Measurements from ENCODE around the gene FBXW7.
A peak's percentile ranks its signal among the peaks of the same experiment; 100 is the strongest.

The FBXW7 gene

DNA sequence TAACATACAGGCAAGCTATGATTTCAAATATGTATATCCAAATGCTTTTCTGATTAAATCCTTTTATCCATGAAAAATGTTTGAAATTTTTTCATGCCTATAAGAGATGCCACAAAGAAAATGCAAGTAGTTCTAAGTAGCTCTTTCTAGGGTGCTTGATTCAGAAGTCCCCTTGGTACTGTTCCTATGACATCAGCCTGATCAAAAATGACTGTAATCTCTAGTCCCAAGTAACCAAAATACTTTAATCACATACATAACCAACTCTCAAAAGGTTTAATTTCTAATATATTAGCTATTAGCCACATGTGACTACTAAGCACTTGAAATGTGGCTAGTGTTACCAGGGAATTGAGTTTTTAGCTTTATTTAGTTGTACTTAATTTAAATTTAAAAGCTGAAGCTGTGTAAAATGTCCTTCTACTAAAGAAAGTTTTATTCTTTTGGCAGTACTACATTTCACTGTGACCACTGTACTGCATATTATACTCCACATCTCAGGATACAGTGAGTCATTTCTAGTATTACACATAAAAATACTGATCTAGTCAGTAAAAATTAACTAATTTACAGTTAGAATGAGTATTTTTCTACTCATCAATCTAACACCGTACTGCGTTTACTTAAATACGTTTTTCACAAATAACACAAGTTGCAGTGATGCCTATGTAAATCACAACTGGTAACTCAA lies 33.9 kb downstream of the FBXW7 start:
- POLR2A ChIA-PET, result no interaction called here
- CTCF ChIA-PET, result interaction anchor here (0.6 to 5.5 kb wide), 36 partner anchors 11 to 492 kb away, joined by 3 to 42 read pairs (median 4); partner anchors contain the start of gene FBXW7
- H3K4me1 ChIP-seq (ENCODE audit: control insufficient read depth, insufficient read depth, low read length), result 0 out of 2 replicates have a peak, but pooled peaks cover 3% of the 10 kb centered on the region
- no peak overlapping the region for H3K4me3 ChIP-seq (ENCODE audit: low read depth, low read length)
- H3K9me3 ChIP-seq (ENCODE audit: control insufficient read depth, insufficient read depth, low read depth, low read length), result no peaks in the 10 kb centered on the region
- no peak overlapping the region for H3K27ac ChIP-seq (ENCODE audit: extremely low read depth, low read depth, low read length)
- 0 out of 2 replicates have a peak, but pooled peaks have one; percentile 14 for TF ChIP-seq ZNF664 (tag by site-specific recombination; IDR thresholded peaks at IDR 0.05)
- no peak for TF ChIP-seq ZNF18 (tag by site-specific recombination; IDR thresholded peaks at IDR 0.05)
- TF ChIP-seq ZBTB21 (tag by site-specific recombination; IDR thresholded peaks at IDR 0.05), result no peak
- peak; percentile 30; the same call in 1 of the 2 replicates for TF ChIP-seq PRDM6 (tag by site-specific recombination; IDR thresholded peaks at IDR 0.05)
- no peak for TF ChIP-seq SCRT2 (tag by site-specific recombination; IDR thresholded peaks at IDR 0.05)
- TF ChIP-seq ZNF548 (tag by site-specific recombination; IDR thresholded peaks at IDR 0.05), result no peak
- no peak for TF ChIP-seq SP2 (tag by site-specific recombination; IDR thresholded peaks at IDR 0.05)
- no peak for TF ChIP-seq KLF1 (tag by site-specific recombination; IDR thresholded peaks at IDR 0.05)
- no peak for TF ChIP-seq ZFP69B (tag by site-specific recombination; IDR thresholded peaks at IDR 0.05)
- H3K36me3 ChIP-seq (ENCODE audit: control insufficient read depth in 2 of 2, insufficient read depth in 1 of 2, low read length in 2 of 2), result no peaks in the 10 kb centered on the region

- peak; percentile 62 for TF ChIP-seq ZNF654 (tag by site-specific recombination; IDR thresholded peaks at IDR 0.05; ENCODE audit: low read depth)
- no peak for TF ChIP-seq SP2 (tag by site-specific recombination; IDR thresholded peaks at IDR 0.05)
- POLR2A ChIA-PET, result interaction anchor here (1.0 kb wide), 1 partner anchor 35 kb away, joined by 4 read pairs; the partner anchor contains the start of gene FBXW7
These were observed 35.0 kb downstream of the FBXW7 start for GRCh38 chr4:152500800-152501434.

GRCh38 chr4:152500275-152500674 lies 35.6 kb downstream of the FBXW7 start:
- POLR2A ChIA-PET, result interaction anchor here (1.0 kb wide), 1 partner anchor 36 kb away, joined by 4 read pairs; the partner anchor contains the start of gene FBXW7

More at GRCh38 chr4:152500800-152501434, 35.0 kb downstream of the FBXW7 start:
- H3K36me3 ChIP-seq (ENCODE audit: control insufficient read depth in 2 of 2, insufficient read depth in 1 of 2, low read length in 2 of 2), result no peaks in the 10 kb centered on the region
- no peaks in the 10 kb centered on the region for H3K9me3 ChIP-seq (ENCODE audit: control insufficient read depth, insufficient read depth, low read depth, low read length)
- CTCF ChIA-PET, result interaction anchor here (0.6 to 5.5 kb wide), 37 partner anchors 9 to 235 kb away, joined by 3 to 42 read pairs (median 4); partner anchors contain the start of gene FBXW7
- H3K27ac ChIP-seq (ENCODE audit: extremely low read depth, low read depth, low read length), result no peak overlapping the region
- H3K4me3 ChIP-seq (ENCODE audit: low read depth, low read length), result no peak overlapping the region
- 0 out of 2 replicates have a peak, but pooled peaks cover 3% of the 10 kb centered on the region for H3K4me1 ChIP-seq (ENCODE audit: control insufficient read depth, insufficient read depth, low read length)

GRCh38 chr4:152499344-152499743 lies 36.5 kb downstream of the FBXW7 start:
- H3K27ac ChIP-seq (ENCODE audit: extremely low read depth, low read depth, low read length), result no peak overlapping the region
- 0 out of 2 replicates have a peak, but pooled peaks cover 3% of the 10 kb centered on the region for H3K4me1 ChIP-seq (ENCODE audit: control insufficient read depth, insufficient read depth, low read length)
- H3K36me3 ChIP-seq (ENCODE audit: control insufficient read depth in 2 of 2, insufficient read depth in 1 of 2, low read length in 2 of 2), result no peaks in the 10 kb centered on the region
- POLR2A ChIA-PET, result no interaction called here
- CTCF ChIA-PET, result interaction anchor here (0.7 to 5.5 kb wide), 8 partner anchors 10 to 236 kb away, joined by 3 to 42 read pairs (median 4); partner anchors contain the start of gene FBXW7
- no peak overlapping the region for H3K4me3 ChIP-seq (ENCODE audit: low read depth, low read length)
- H3K9me3 ChIP-seq (ENCODE audit: control insufficient read depth, insufficient read depth, low read depth, low read length), result no peaks in the 10 kb centered on the region
- TF ChIP-seq ZNF202 (tag by site-specific recombination; IDR thresholded peaks at IDR 0.05; ENCODE audit: borderline replicate concordance), result no peak
- TF ChIP-seq MYNN (tag by site-specific recombination; IDR thresholded peaks at IDR 0.05; ENCODE audit: borderline replicate concordance), result no peak
- TF ChIP-seq KLF16 (tag by site-specific recombination; IDR thresholded peaks at IDR 0.05), result no peak
- no peak for TF ChIP-seq ZNF654 (tag by site-specific recombination; IDR thresholded peaks at IDR 0.05; ENCODE audit: low read depth)
- no peak for TF ChIP-seq ZNF157 (tag by site-specific recombination; IDR thresholded peaks at IDR 0.05)
- TF ChIP-seq ZNF473 (tag by site-specific recombination; IDR thresholded peaks at IDR 0.05), result no peak
- no peak for TF ChIP-seq ATF2 (tag by site-specific recombination; IDR thresholded peaks at IDR 0.05; ENCODE audit: low read depth)
- TF ChIP-seq, protein P1, sequence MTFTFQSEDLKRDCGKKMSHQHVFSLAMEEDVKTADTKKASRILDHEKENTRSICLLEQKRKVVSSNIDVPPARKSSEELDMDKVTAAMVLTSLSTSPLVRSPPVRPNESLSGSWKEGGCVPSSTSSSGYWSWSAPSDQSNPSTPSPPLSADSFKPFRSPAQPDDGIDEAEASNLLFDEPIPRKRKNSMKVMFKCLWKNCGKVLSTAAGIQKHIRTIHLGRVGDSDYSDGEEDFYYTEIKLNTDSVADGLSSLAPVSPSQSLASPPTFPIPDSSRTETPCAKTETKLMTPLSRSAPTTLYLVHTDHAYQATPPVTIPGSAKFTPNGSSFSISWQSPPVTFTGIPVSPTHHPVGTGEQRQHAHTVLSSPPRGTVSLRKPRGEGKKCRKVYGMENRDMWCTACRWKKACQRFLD (tag by site-specific recombination; IDR thresholded peaks at IDR 0.05), result no peak
- TF ChIP-seq RBAK (tag by site-specific recombination; IDR thresholded peaks at IDR 0.05), result no peak
- no peak for TF ChIP-seq SCRT1 (tag by site-specific recombination; IDR thresholded peaks at IDR 0.05; ENCODE audit: borderline replicate concordance)

More at GRCh38 chr4:152500275-152500674, 35.6 kb downstream of the FBXW7 start:
- Histone ChIP-seq H3K36me3 (ENCODE audit: control insufficient read depth in 2 of 2, insufficient read depth in 1 of 2, low read length in 2 of 2) (no peaks in the 10 kb centered on the region), H3K4me1 (ENCODE audit: control insufficient read depth, insufficient read depth, low read length) (0 out of 2 replicates have a peak, but pooled peaks cover 3% of the 10 kb centered on the region), H3K4me3 (ENCODE audit: low read depth, low read length) (no peak overlapping the region), H3K9me3 (ENCODE audit: control insufficient read depth, insufficient read depth, low read depth, low read length) (no peaks in the 10 kb centered on the region), H3K27ac (ENCODE audit: extremely low read depth, low read depth, low read length) (no peak overlapping the region)
- CTCF ChIA-PET, result interaction anchor here (0.7 to 5.5 kb wide), 14 partner anchors 9 to 589 kb away, joined by 3 to 42 read pairs (median 4); partner anchors contain the start of gene FBXW7
- no peak for TF ChIP-seq ZNF221 (tag by site-specific recombination; IDR thresholded peaks at IDR 0.05; ENCODE audit: borderline replicate concordance)
- TF ChIP-seq ZNF133 (tag by site-specific recombination; IDR thresholded peaks at IDR 0.05), result no peak
